ENCODE data around the gene CD58.
"Not testable (repeated sequence)": the region's sequence is repeated elsewhere in the genome, so short reads cannot be mapped to it uniquely, and the experiment has no call there.

The CD58 gene

GRCh38 chr1:116565222-116565621, 5.6 kb downstream of the CD58 start:
- no peak overlapping the region for H4K8ac ChIP-seq (ENCODE audit: low read depth, low read length)
- no peak overlapping the region for H3K23ac ChIP-seq (ENCODE audit: low read length)
- no peak overlapping the region for H3K9ac ChIP-seq (ENCODE audit: low read length)
- no peak overlapping the region for H2BK5ac ChIP-seq (ENCODE audit: low read length)
- no peak for DNase-seq
- no peak overlapping the region for H4K5ac ChIP-seq (ENCODE audit: low read length)
- H3K79me1 ChIP-seq (ENCODE audit: low read length): peaks cover 2% of the 10 kb centered on the region
- no peak overlapping the region for H3K18ac ChIP-seq (ENCODE audit: low read length)
- H3K27me3 ChIP-seq (ENCODE audit: insufficient read depth, low read length, poor library complexity): no peaks in the 10 kb centered on the region
- no peak overlapping the region for H3K4me2 ChIP-seq (ENCODE audit: low read length)
- no peak overlapping the region for H3K4me3 ChIP-seq (ENCODE audit: low read length)
- H3K4me1 ChIP-seq (ENCODE audit: control insufficient read depth, low read depth, low read length): no peaks in the 10 kb centered on the region
- H2BK120ac ChIP-seq (ENCODE audit: low read depth, low read length): no peak overlapping the region
- no CpG with 5 or more reads among the region's 1 CpG for WGBS (ENCODE audit: extremely low coverage, insufficient coverage, low lambda C conversion rate)
- H2BK15ac ChIP-seq (replicated peaks; ENCODE audit: low read depth): no peak overlapping the region
- H2AK5ac ChIP-seq (ENCODE audit: low read length): no peak overlapping the region
- H3K4ac ChIP-seq (ENCODE audit: low read depth, low read length): no peak overlapping the region
- no peak overlapping the region for H3K56ac ChIP-seq (ENCODE audit: low read length)
- no peaks in the 10 kb centered on the region for H3K79me2 ChIP-seq (ENCODE audit: control insufficient read depth, insufficient read depth, low read length)
- no peak overlapping the region for H3K27ac ChIP-seq (ENCODE audit: low read depth, low read length)
- H3K36me3 ChIP-seq (ENCODE audit: control insufficient read depth, insufficient read depth, low read length): no peaks in the 10 kb centered on the region

GRCh38 chr1:116564426-116564825, 6.4 kb downstream of the CD58 start:
- Histone ChIP-seq H3K36me3 (ENCODE audit: control insufficient read depth, insufficient read depth, low read length) (no peaks in the 10 kb centered on the region), H3K4me1 (ENCODE audit: control insufficient read depth, low read depth, low read length) (no peaks in the 10 kb centered on the region), H2AK5ac (ENCODE audit: low read length) (no peak overlapping the region), H3K27ac (ENCODE audit: low read depth, low read length) (no peak overlapping the region), H3K56ac (ENCODE audit: low read length) (no peak overlapping the region), H3K9ac (ENCODE audit: low read length) (no peak overlapping the region), H3K27me3 (ENCODE audit: insufficient read depth, low read length, poor library complexity) (no peaks in the 10 kb centered on the region), H2BK15ac (replicated peaks; ENCODE audit: low read depth) (no peak overlapping the region), H4K5ac (ENCODE audit: low read length) (no peak overlapping the region), H3K79me1 (ENCODE audit: low read length) (no peaks in the 10 kb centered on the region), H3K4me3 (ENCODE audit: low read length) (no peak overlapping the region), H3K23ac (ENCODE audit: low read length) (no peak overlapping the region), H3K79me2 (ENCODE audit: control insufficient read depth, insufficient read depth, low read length) (no peaks in the 10 kb centered on the region), H3K18ac (ENCODE audit: low read length) (no peak overlapping the region), H2BK5ac (ENCODE audit: low read length) (no peak overlapping the region), H3K4me2 (ENCODE audit: low read length) (no peak overlapping the region), H3K4ac (ENCODE audit: low read depth, low read length) (no peak overlapping the region), H4K8ac (ENCODE audit: low read depth, low read length) (no peak overlapping the region), H2BK120ac (ENCODE audit: low read depth, low read length) (no peak overlapping the region)
- no peak for DNase-seq
- no CpG with 5 or more reads among the region's 1 CpG for WGBS (ENCODE audit: extremely low coverage, insufficient coverage, low lambda C conversion rate)

- WGBS (ENCODE audit: extremely low coverage, insufficient coverage, low lambda C conversion rate): no CpG with 5 or more reads among the region's 4 CpGs
- H3K4me1 ChIP-seq (ENCODE audit: control insufficient read depth, low read depth, low read length): not testable (repeated sequence)
These were observed 8.4 kb downstream of the CD58 start for GRCh38 chr1:116562465-116562864.

GRCh38 chr1:116561563-116561962, 9.3 kb downstream of the CD58 start:
- no peak overlapping the region for H4K5ac ChIP-seq (ENCODE audit: low read length)
- no peak overlapping the region for H2AK5ac ChIP-seq (ENCODE audit: low read length)
- H3K18ac ChIP-seq (ENCODE audit: low read length): no peak overlapping the region
- H3K4ac ChIP-seq (ENCODE audit: low read depth, low read length): no peak overlapping the region
- no peak overlapping the region for H2BK15ac ChIP-seq (replicated peaks; ENCODE audit: low read depth)
- H3K27me3 ChIP-seq (ENCODE audit: insufficient read depth, low read length, poor library complexity): no peaks in the 10 kb centered on the region
- DNase-seq: no peak
- H4K8ac ChIP-seq (ENCODE audit: low read depth, low read length): no peak overlapping the region
- no peak overlapping the region for H2BK5ac ChIP-seq (ENCODE audit: low read length)
- H3K9ac ChIP-seq (ENCODE audit: low read length): no peak overlapping the region
- H3K56ac ChIP-seq (ENCODE audit: low read length): no peak overlapping the region
- no peaks in the 10 kb centered on the region for H3K79me2 ChIP-seq (ENCODE audit: control insufficient read depth, insufficient read depth, low read length)
- H3K4me2 ChIP-seq (ENCODE audit: low read length): no peak overlapping the region
- no peak overlapping the region for H3K4me3 ChIP-seq (ENCODE audit: low read length)
- H3K4me1 ChIP-seq (ENCODE audit: control insufficient read depth, low read depth, low read length): no peaks in the 10 kb centered on the region
- H3K79me1 ChIP-seq (ENCODE audit: low read length): no peaks in the 10 kb centered on the region
- no peak overlapping the region for H3K27ac ChIP-seq (ENCODE audit: low read depth, low read length)
- no peaks in the 10 kb centered on the region for H3K36me3 ChIP-seq (ENCODE audit: control insufficient read depth, insufficient read depth, low read length)
- H3K23ac ChIP-seq (ENCODE audit: low read length): no peak overlapping the region
- no peak overlapping the region for H2BK120ac ChIP-seq (ENCODE audit: low read depth, low read length)

More at GRCh38 chr1:116562465-116562864, 8.4 kb downstream of the CD58 start:
- H3K56ac ChIP-seq (ENCODE audit: low read length); H2BK15ac ChIP-seq (replicated peaks; ENCODE audit: low read depth); H4K8ac ChIP-seq (ENCODE audit: low read depth, low read length); H2BK120ac ChIP-seq (ENCODE audit: low read depth, low read length); H3K18ac ChIP-seq (ENCODE audit: low read length); H2AK5ac ChIP-seq (ENCODE audit: low read length); H2BK5ac ChIP-seq (ENCODE audit: low read length); H3K79me2 ChIP-seq (ENCODE audit: control insufficient read depth, insufficient read depth, low read length); H3K4me3 ChIP-seq (ENCODE audit: low read length); H3K4ac ChIP-seq (ENCODE audit: low read depth, low read length); DNase-seq; H3K4me2 ChIP-seq (ENCODE audit: low read length); H4K5ac ChIP-seq (ENCODE audit: low read length); H3K9ac ChIP-seq (ENCODE audit: low read length); H3K36me3 ChIP-seq (ENCODE audit: control insufficient read depth, insufficient read depth, low read length); H3K27me3 ChIP-seq (ENCODE audit: insufficient read depth, low read length, poor library complexity); H3K23ac ChIP-seq (ENCODE audit: low read length); H3K79me1 ChIP-seq (ENCODE audit: low read length); H3K27ac ChIP-seq (ENCODE audit: low read depth, low read length): not testable (repeated sequence)

- Histone ChIP-seq H3K4ac (ENCODE audit: low read depth, low read length) (no peak overlapping the region), H4K5ac (ENCODE audit: low read length) (no peak overlapping the region), H3K9ac (ENCODE audit: low read length) (no peak overlapping the region), H2BK5ac (ENCODE audit: low read length) (no peak overlapping the region), H3K36me3 (ENCODE audit: control insufficient read depth, insufficient read depth, low read length) (no peaks in the 10 kb centered on the region), H3K4me3 (ENCODE audit: low read length) (no peak overlapping the region), H3K18ac (ENCODE audit: low read length) (no peak overlapping the region), H3K56ac (ENCODE audit: low read length) (no peak overlapping the region), H3K79me2 (ENCODE audit: control insufficient read depth, insufficient read depth, low read length) (no peaks in the 10 kb centered on the region), H3K4me2 (ENCODE audit: low read length) (no peak overlapping the region), H2BK15ac (replicated peaks; ENCODE audit: low read depth) (no peak overlapping the region), H3K23ac (ENCODE audit: low read length) (no peak overlapping the region), H3K4me1 (ENCODE audit: control insufficient read depth, low read depth, low read length) (no peaks in the 10 kb centered on the region), H2BK120ac (ENCODE audit: low read depth, low read length) (no peak overlapping the region), H3K27me3 (ENCODE audit: insufficient read depth, low read length, poor library complexity) (no peaks in the 10 kb centered on the region), H3K79me1 (ENCODE audit: low read length) (no peaks in the 10 kb centered on the region), H3K27ac (ENCODE audit: low read depth, low read length) (no peak overlapping the region), H4K8ac (ENCODE audit: low read depth, low read length) (no peak overlapping the region), H2AK5ac (ENCODE audit: low read length) (no peak overlapping the region)
- DNase-seq: no peak
- whole genome bisulfite sequencing (ENCODE audit: extremely low coverage, insufficient coverage, low lambda C conversion rate): 100% methylated on average over 1 of the region's 4 CpGs
These were observed 9.9 kb downstream of the CD58 start for GRCh38 chr1:116560704-116561490.

GRCh38 chr1:116559304-116559761, 11.5 kb downstream of the CD58 start:
- Histone ChIP-seq H2BK15ac (replicated peaks; ENCODE audit: low read depth) (no peak overlapping the region), H3K56ac (ENCODE audit: low read length) (no peak overlapping the region)
- WGBS (ENCODE audit: extremely low coverage, insufficient coverage, low lambda C conversion rate): no CpG with 5 or more reads among the region's 8 CpGs

More at GRCh38 chr1:116559304-116559761, 11.5 kb downstream of the CD58 start:
- Histone ChIP-seq H3K27me3 (ENCODE audit: insufficient read depth, low read length, poor library complexity) (no peaks in the 10 kb centered on the region), H3K18ac (ENCODE audit: low read length) (no peak overlapping the region), H3K4me2 (ENCODE audit: low read length) (no peak overlapping the region), H3K79me2 (ENCODE audit: control insufficient read depth, insufficient read depth, low read length) (no peaks in the 10 kb centered on the region), H3K23ac (ENCODE audit: low read length) (no peak overlapping the region), H3K4me1 (ENCODE audit: control insufficient read depth, low read depth, low read length) (no peaks in the 10 kb centered on the region), H3K9ac (ENCODE audit: low read length) (no peak overlapping the region), H2BK120ac (ENCODE audit: low read depth, low read length) (no peak overlapping the region), H3K4ac (ENCODE audit: low read depth, low read length) (no peak overlapping the region), H3K36me3 (ENCODE audit: control insufficient read depth, insufficient read depth, low read length) (no peaks in the 10 kb centered on the region), H4K5ac (ENCODE audit: low read length) (no peak overlapping the region), H2BK5ac (ENCODE audit: low read length) (no peak overlapping the region), H3K79me1 (ENCODE audit: low read length) (no peaks in the 10 kb centered on the region), H3K4me3 (ENCODE audit: low read length) (no peak overlapping the region), H4K8ac (ENCODE audit: low read depth, low read length) (no peak overlapping the region), H3K27ac (ENCODE audit: low read depth, low read length) (no peak overlapping the region), H2AK5ac (ENCODE audit: low read length) (no peak overlapping the region)
- DNase-seq: no peak
